ENCODE results near the gene MED8. TPM values are rescaled to one million over a fixed set of nuclear protein-coding genes. Genes with fewer than 3 reads are reported as not detected.
A peak's percentile ranks its signal among the peaks of the same experiment; 100 is the strongest.

MED8 gene
- total and polyA plus RNA-seq, 9 of the 15 experiments (the other 6 are each of a cell fraction or from before 2014, with no cell fraction given): 23.0 to 120 (median 56.4) TPM

- DNase-seq (ENCODE audit: extremely low read depth in 1 of 4, low spot score in 3 of 4) (no peak), FAIRE-seq (no peak), ATAC-seq (no peak)
- Histone ChIP-seq H3K9me3 (replicated peaks; ENCODE audit: control insufficient read depth, insufficient read depth, low read depth, low read length) (no peaks in the 10 kb centered on the region), H3K4me2 (ENCODE audit: insufficient read depth, low read length) (no peak overlapping the region), H3K27me3 (ENCODE audit: control insufficient read depth in 2 of 2, insufficient read depth in 2 of 2, low read length in 2 of 2) (no peaks in the 10 kb centered on the region), H3K9me1 (ENCODE audit: control insufficient read depth, insufficient read depth, low read length) (peaks cover 5% of the 10 kb centered on the region), H3K79me2 (ENCODE audit: control insufficient read depth, insufficient read depth, low read length) (no peaks in the 10 kb centered on the region), H3K4me1 (replicated peaks in 1 of 2; ENCODE audit: control insufficient read depth in 2 of 2, insufficient read depth in 2 of 2, low read length in 2 of 2) (peaks cover 0 to 3% of the 10 kb centered on the region in 2 experiments; a peak in 1 of 5 replicates), H4K20me1 (replicated peaks; ENCODE audit: control insufficient read depth, insufficient read depth, low read length) (no peaks in the 10 kb centered on the region), H3K27ac (ENCODE audit: extremely low read depth, low read depth, low read length) (no peak overlapping the region), H3K36me3 (ENCODE audit: control insufficient read depth, insufficient read depth, low read length) (peaks cover 85% of the 10 kb centered on the region; the same call in 2 of the 3 replicates), H2AFZ (ENCODE audit: low read depth, low read length) (no peak overlapping the region), H3K9ac (ENCODE audit: insufficient read depth in 1 of 2, low read depth in 2 of 2, low read length in 2 of 2) (no peak overlapping the region), H3K4me3 (no peak overlapping the region)
- POLR2A ChIA-PET: no interaction called here
- no TSS peak for BruUV-seq (replicated peaks)
- intact Hi-C loops (cut with micrococcal nuclease): no loop called here
- TF ChIP-seq ZNF316 (IDR thresholded peaks at IDR 0.05) (no peak), NFIC (IDR thresholded peaks at IDR 0.05) (peak; percentile 18; the same call in 1 of the 2 replicates)
- CTCF ChIA-PET (ENCODE audit: low intra/inter-chr PET ratio): no interaction called here
- 81% methylated on average over 14 of the region's 14 CpGs for WGBS (ENCODE audit: insufficient coverage, low coverage, missing lambda C conversion rate)
- in situ Hi-C loops (cut with MboI): no loop called here
These were observed 37.9 kb upstream of the MED8 start for GRCh38 chr1:43427524-43427923.

GRCh38 chr1:43426221-43426620 lies 36.6 kb upstream of the MED8 start:
- ChIA-PET POLR2A (interaction anchor here (0.6 to 1.8 kb wide), 3 partner anchors 12 to 618 kb away, joined by 3 to 5 read pairs (median 3); no protein-coding TSS in a partner anchor), CTCF (ENCODE audit: low intra/inter-chr PET ratio) (no interaction called here)
- FAIRE-seq: no peak
- Histone ChIP-seq H3K9ac (ENCODE audit: insufficient read depth in 1 of 2, low read depth in 2 of 2, low read length in 2 of 2) (peak overlapping the region in 1 of 2 experiments; percentile 50; a peak in 1 of 4 replicates), H3K4me2 (ENCODE audit: insufficient read depth, low read length) (no peak overlapping the region), H3K27ac (ENCODE audit: extremely low read depth, low read depth, low read length) (no peak overlapping the region), H3K9me1 (ENCODE audit: control insufficient read depth, insufficient read depth, low read length) (peaks cover 5% of the 10 kb centered on the region), H4K20me1 (replicated peaks; ENCODE audit: control insufficient read depth, insufficient read depth, low read length) (no peaks in the 10 kb centered on the region), H3K4me1 (replicated peaks in 1 of 2; ENCODE audit: control insufficient read depth in 2 of 2, insufficient read depth in 2 of 2, low read length in 2 of 2) (peaks cover 0 to 3% of the 10 kb centered on the region in 2 experiments; a peak in 1 of 5 replicates), H3K36me3 (ENCODE audit: control insufficient read depth, insufficient read depth, low read length) (peaks cover 86% of the 10 kb centered on the region; the same call in 2 of the 3 replicates), H3K79me2 (ENCODE audit: control insufficient read depth, insufficient read depth, low read length) (no peaks in the 10 kb centered on the region), H2AFZ (ENCODE audit: low read depth, low read length) (no peak overlapping the region), H3K9me3 (replicated peaks; ENCODE audit: control insufficient read depth, insufficient read depth, low read depth, low read length) (no peaks in the 10 kb centered on the region), H3K4me3 (no peak overlapping the region), H3K27me3 (ENCODE audit: control insufficient read depth in 2 of 2, insufficient read depth in 2 of 2, low read length in 2 of 2) (no peaks in the 10 kb centered on the region)
- no peak for ATAC-seq
- intact Hi-C loops (cut with micrococcal nuclease): no loop called here
- DNase-seq (ENCODE audit: extremely low read depth in 1 of 4, low spot score in 3 of 4): no peak
- no TSS peak for BruUV-seq (replicated peaks)
- TF ChIP-seq KDM1A (IDR thresholded peaks at IDR 0.05) (no peak), ZFPM2 (CRISPR knock-in tag; IDR thresholded peaks at IDR 0.05) (no peak), POLR2G (IDR thresholded peaks at IDR 0.05; ENCODE audit: low read depth, low read length) (peak; percentile 46), ZKSCAN3 (CRISPR knock-in tag; IDR thresholded peaks at IDR 0.05) (no peak)
- in situ Hi-C loops (cut with MboI): no loop called here
- 81% methylated on average over 8 of the region's 11 CpGs for WGBS (ENCODE audit: insufficient coverage, low coverage, missing lambda C conversion rate)
